ENCODE results near the gene PDE1C. TPM values are rescaled to one million over a fixed set of nuclear protein-coding genes. Genes with fewer than 3 reads are reported as not detected.

Gene PDE1C
- total RNA-seq, 5 donors from 2014 or later (not counting 1 experiment from before 2014, with no cell fraction given): not detected

GRCh38 chr7:31917256-31917655 is 153.0 kb downstream of the PDE1C start:
- no peak overlapping the region for H3K27ac Mint-ChIP-seq
- H3K9me3 ChIP-seq: no peaks in the 10 kb centered on the region
- no peaks in the 10 kb centered on the region for H3K4me1 Mint-ChIP-seq
- H3K36me3 ChIP-seq (ENCODE audit: control insufficient read depth in 2 of 2, extremely low read depth in 1 of 2, insufficient read depth in 1 of 2, low read length in 1 of 2): no peaks in the 10 kb centered on the region
- no peak overlapping the region for H3K4me3 Mint-ChIP-seq
- ChIA-PET POLR2A (no interaction called here), CTCF (no interaction called here)
- no peaks in the 10 kb centered on the region for H3K36me3 Mint-ChIP-seq
- no peak overlapping the region for H3K27ac ChIP-seq (ENCODE audit: low read length)
- no peaks in the 10 kb centered on the region for H3K4me1 ChIP-seq (ENCODE audit: control insufficient read depth in 1 of 2, extremely low read depth in 1 of 2, insufficient read depth in 2 of 2, low read length in 2 of 2)
- no peak overlapping the region for H3K4me3 ChIP-seq (ENCODE audit: control insufficient read depth in 1 of 2, extremely low read depth in 1 of 2, low read length in 1 of 2)
- H3K9me3 Mint-ChIP-seq: peaks cover 5 to 9% (median 8%) of the 10 kb centered on the region in 3 donors
- DNase-seq: no peak
- H3K27me3 ChIP-seq (replicated peaks in 1 of 2; ENCODE audit: control insufficient read depth in 2 of 2, extremely low read depth in 1 of 2, insufficient read depth in 2 of 2, low read length in 1 of 2): no peaks in the 10 kb centered on the region
- no peak for ATAC-seq (replicated peaks in 1 of 4)
- WGBS (ENCODE audit: insufficient coverage): 22% methylated on average over 1 of the region's 2 CpGs
- no peaks in the 10 kb centered on the region for H3K27me3 Mint-ChIP-seq

GRCh38 chr7:31910191-31910590 is 160.0 kb downstream of the PDE1C start:
- no CpG with 5 or more reads among the region's 1 CpG for WGBS (ENCODE audit: insufficient coverage)
- DNase-seq (no peak), ATAC-seq (replicated peaks in 1 of 4) (no peak)
- ChIA-PET POLR2A (no interaction called here), CTCF (interaction anchor here in 1 of 2 donors (1.0 kb wide), 1 partner anchor 17 kb away, joined by 3 read pairs; no protein-coding TSS in a partner anchor)
- H3K4me1 ChIP-seq (ENCODE audit: control insufficient read depth in 1 of 2, extremely low read depth in 1 of 2, insufficient read depth in 2 of 2, low read length in 2 of 2): no peaks in the 10 kb centered on the region
- H3K4me3 Mint-ChIP-seq: no peak overlapping the region
- H3K36me3 ChIP-seq (ENCODE audit: control insufficient read depth in 2 of 2, extremely low read depth in 1 of 2, insufficient read depth in 1 of 2, low read length in 1 of 2): no peaks in the 10 kb centered on the region
- H3K27me3 Mint-ChIP-seq: no peaks in the 10 kb centered on the region
- H3K9me3 ChIP-seq: no peaks in the 10 kb centered on the region
- no peaks in the 10 kb centered on the region for H3K27me3 ChIP-seq (replicated peaks in 1 of 2; ENCODE audit: control insufficient read depth in 2 of 2, extremely low read depth in 1 of 2, insufficient read depth in 2 of 2, low read length in 1 of 2)
- peaks cover 5 to 8% (median 7%) of the 10 kb centered on the region in 3 donors for H3K9me3 Mint-ChIP-seq
- H3K27ac Mint-ChIP-seq: no peak overlapping the region
- no peaks in the 10 kb centered on the region for H3K4me1 Mint-ChIP-seq
- H3K4me3 ChIP-seq (ENCODE audit: control insufficient read depth in 1 of 2, extremely low read depth in 1 of 2, low read length in 1 of 2): no peak overlapping the region
- H3K36me3 Mint-ChIP-seq: no peaks in the 10 kb centered on the region
- H3K27ac ChIP-seq (ENCODE audit: low read length): no peak overlapping the region

- Mint-ChIP-seq H3K27ac (no peak overlapping the region), H3K4me3 (no peak overlapping the region), H3K9me3 (peaks cover 3 to 5% (median 4%) of the 10 kb centered on the region in 3 donors), H3K27me3 (no peaks in the 10 kb centered on the region), H3K36me3 (no peaks in the 10 kb centered on the region), H3K4me1 (no peaks in the 10 kb centered on the region)
- ChIA-PET POLR2A (no interaction called here), CTCF (no interaction called here)
- Histone ChIP-seq H3K36me3 (ENCODE audit: control insufficient read depth in 2 of 2, extremely low read depth in 1 of 2, insufficient read depth in 1 of 2, low read length in 1 of 2) (no peaks in the 10 kb centered on the region), H3K27me3 (replicated peaks in 1 of 2; ENCODE audit: control insufficient read depth in 2 of 2, extremely low read depth in 1 of 2, insufficient read depth in 2 of 2, low read length in 1 of 2) (no peaks in the 10 kb centered on the region), H3K4me1 (ENCODE audit: control insufficient read depth in 1 of 2, extremely low read depth in 1 of 2, insufficient read depth in 2 of 2, low read length in 2 of 2) (no peaks in the 10 kb centered on the region), H3K9me3 (no peaks in the 10 kb centered on the region), H3K4me3 (ENCODE audit: control insufficient read depth in 1 of 2, extremely low read depth in 1 of 2, low read length in 1 of 2) (no peak overlapping the region), H3K27ac (ENCODE audit: low read length) (no peak overlapping the region)
- no CpG with 5 or more reads among the region's 5 CpGs for WGBS (ENCODE audit: insufficient coverage)
- DNase-seq (no peak), ATAC-seq (replicated peaks in 1 of 4) (no peak)
Observed at GRCh38 chr7:31906479-31907171, 163.6 kb downstream of the PDE1C start.

GRCh38 chr7:31903962-31904361 is 166.2 kb downstream of the PDE1C start:
- ChIA-PET POLR2A (no interaction called here), CTCF (no interaction called here)
- H3K36me3 ChIP-seq (ENCODE audit: control insufficient read depth in 2 of 2, extremely low read depth in 1 of 2, insufficient read depth in 1 of 2, low read length in 1 of 2): no peaks in the 10 kb centered on the region
- H3K27ac ChIP-seq (ENCODE audit: low read length): no peak overlapping the region
- no peaks in the 10 kb centered on the region for H3K4me1 ChIP-seq (ENCODE audit: control insufficient read depth in 1 of 2, extremely low read depth in 1 of 2, insufficient read depth in 2 of 2, low read length in 2 of 2)
- ATAC-seq (replicated peaks in 1 of 4): no peak
- no peak overlapping the region for H3K27ac Mint-ChIP-seq
- H3K9me3 ChIP-seq: no peaks in the 10 kb centered on the region
- no peaks in the 10 kb centered on the region for H3K27me3 Mint-ChIP-seq
- no peaks in the 10 kb centered on the region for H3K27me3 ChIP-seq (replicated peaks in 1 of 2; ENCODE audit: control insufficient read depth in 2 of 2, extremely low read depth in 1 of 2, insufficient read depth in 2 of 2, low read length in 1 of 2)
- no peaks in the 10 kb centered on the region for H3K4me1 Mint-ChIP-seq
- H3K36me3 Mint-ChIP-seq: no peaks in the 10 kb centered on the region
- DNase-seq: no peak
- H3K9me3 Mint-ChIP-seq: peaks cover 0 to 4% (median 0%) of the 10 kb centered on the region in 3 donors
- WGBS (ENCODE audit: insufficient coverage): 63% methylated on average over 3 of the region's 4 CpGs
- no peak overlapping the region for H3K4me3 Mint-ChIP-seq
- no peak overlapping the region for H3K4me3 ChIP-seq (ENCODE audit: control insufficient read depth in 1 of 2, extremely low read depth in 1 of 2, low read length in 1 of 2)

- no peak overlapping the region for H3K27ac ChIP-seq (ENCODE audit: low read length)
- no peak for DNase-seq
- POLR2A ChIA-PET: no interaction called here
- no peaks in the 10 kb centered on the region for H3K27me3 ChIP-seq (replicated peaks in 1 of 2; ENCODE audit: control insufficient read depth in 2 of 2, extremely low read depth in 1 of 2, insufficient read depth in 2 of 2, low read length in 1 of 2)
- H3K4me3 ChIP-seq (ENCODE audit: control insufficient read depth in 1 of 2, extremely low read depth in 1 of 2, low read length in 1 of 2): no peak overlapping the region
- Mint-ChIP-seq H3K36me3 (no peaks in the 10 kb centered on the region), H3K9me3 (peaks cover 6% of the 10 kb centered on the region in 3 donors), H3K4me3 (no peak overlapping the region), H3K4me1 (no peaks in the 10 kb centered on the region), H3K27me3 (no peaks in the 10 kb centered on the region), H3K27ac (no peak overlapping the region)
- no peaks in the 10 kb centered on the region for H3K9me3 ChIP-seq
- no peaks in the 10 kb centered on the region for H3K4me1 ChIP-seq (ENCODE audit: control insufficient read depth in 1 of 2, extremely low read depth in 1 of 2, insufficient read depth in 2 of 2, low read length in 2 of 2)
- CTCF ChIA-PET: interaction anchor here in 1 of 2 donors (0.6 kb wide), 1 partner anchor 8 kb away, joined by 3 read pairs; no protein-coding TSS in a partner anchor
- no peaks in the 10 kb centered on the region for H3K36me3 ChIP-seq (ENCODE audit: control insufficient read depth in 2 of 2, extremely low read depth in 1 of 2, insufficient read depth in 1 of 2, low read length in 1 of 2)
- no peak for ATAC-seq (replicated peaks in 1 of 4)
- no CpG with 5 or more reads among the region's 14 CpGs for WGBS (ENCODE audit: insufficient coverage)
Observed at GRCh38 chr7:31899356-31899927, 170.8 kb downstream of the PDE1C start.

GRCh38 chr7:31896925-31897324 is 173.3 kb downstream of the PDE1C start:
- H3K27me3 ChIP-seq (replicated peaks in 1 of 2; ENCODE audit: control insufficient read depth in 2 of 2, extremely low read depth in 1 of 2, insufficient read depth in 2 of 2, low read length in 1 of 2): no peaks in the 10 kb centered on the region
- H3K4me1 ChIP-seq (ENCODE audit: control insufficient read depth in 1 of 2, extremely low read depth in 1 of 2, insufficient read depth in 2 of 2, low read length in 2 of 2): no peaks in the 10 kb centered on the region
- no peak for ATAC-seq (replicated peaks in 1 of 4)
- CTCF ChIA-PET: no interaction called here
- H3K4me3 Mint-ChIP-seq: no peak overlapping the region
- POLR2A ChIA-PET: no interaction called here
- no peaks in the 10 kb centered on the region for H3K9me3 ChIP-seq
- no peaks in the 10 kb centered on the region for H3K4me1 Mint-ChIP-seq
- H3K36me3 ChIP-seq (ENCODE audit: control insufficient read depth in 2 of 2, extremely low read depth in 1 of 2, insufficient read depth in 1 of 2, low read length in 1 of 2): no peaks in the 10 kb centered on the region
- H3K27ac Mint-ChIP-seq: no peak overlapping the region
- 50% methylated on average over 1 of the region's 6 CpGs for WGBS (ENCODE audit: insufficient coverage)
- H3K36me3 Mint-ChIP-seq: no peaks in the 10 kb centered on the region
- H3K27ac ChIP-seq (ENCODE audit: low read length): no peak overlapping the region
- no peak overlapping the region for H3K4me3 ChIP-seq (ENCODE audit: control insufficient read depth in 1 of 2, extremely low read depth in 1 of 2, low read length in 1 of 2)
- DNase-seq: no peak
- H3K9me3 Mint-ChIP-seq: peaks cover 6 to 9% (median 6%) of the 10 kb centered on the region in 3 donors
- H3K27me3 Mint-ChIP-seq: no peaks in the 10 kb centered on the region
